ENCODE data around the gene ESAM. TPM values are rescaled to one million over a fixed set of nuclear protein-coding genes. Genes with fewer than 3 reads are reported as not detected.

The ESAM gene, protein sequence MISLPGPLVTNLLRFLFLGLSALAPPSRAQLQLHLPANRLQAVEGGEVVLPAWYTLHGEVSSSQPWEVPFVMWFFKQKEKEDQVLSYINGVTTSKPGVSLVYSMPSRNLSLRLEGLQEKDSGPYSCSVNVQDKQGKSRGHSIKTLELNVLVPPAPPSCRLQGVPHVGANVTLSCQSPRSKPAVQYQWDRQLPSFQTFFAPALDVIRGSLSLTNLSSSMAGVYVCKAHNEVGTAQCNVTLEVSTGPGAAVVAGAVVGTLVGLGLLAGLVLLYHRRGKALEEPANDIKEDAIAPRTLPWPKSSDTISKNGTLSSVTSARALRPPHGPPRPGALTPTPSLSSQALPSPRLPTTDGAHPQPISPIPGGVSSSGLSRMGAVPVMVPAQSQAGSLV
- under 1 TPM; 0.50 to 0.55 TPM for total RNA-seq

DNA sequence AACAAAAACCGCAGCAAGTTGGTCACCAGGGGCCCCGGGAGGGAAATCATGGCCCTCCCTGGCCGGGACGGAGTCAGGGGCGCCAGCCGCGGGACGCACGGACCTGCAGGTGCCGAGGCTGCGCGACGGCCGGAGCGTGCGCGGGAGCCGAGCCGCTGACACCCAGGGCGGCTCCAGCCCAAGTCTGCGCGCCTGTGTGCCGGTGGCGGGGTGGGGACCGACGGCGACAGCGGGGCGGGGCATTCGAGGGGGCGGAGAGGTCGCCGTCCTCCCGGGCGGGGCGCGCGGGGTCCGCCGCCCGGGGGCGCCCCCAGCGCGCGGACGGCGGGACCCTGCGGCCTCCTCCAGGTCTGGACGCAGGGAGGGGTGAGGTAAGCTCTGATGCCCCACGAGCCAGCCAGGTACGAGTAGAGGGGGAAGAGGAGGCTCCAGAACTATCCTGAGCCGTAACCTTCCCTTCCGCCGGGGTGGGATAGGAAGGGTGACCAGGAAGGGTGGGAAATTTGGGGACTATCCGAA lies at the start of gene ESAM:
ESAM (minus strand) TSS at position 186 of the 519 bp plus-strand sequence; CDS start at position 50, 136 bp downstream.
- Mint-ChIP-seq H3K4me1 (ENCODE audit: low read depth) (peaks cover 29% of the 10 kb centered on the region), H3K27me3 (ENCODE audit: low read depth) (peaks cover 34% of the 10 kb centered on the region), H3K36me3 (ENCODE audit: low read depth) (no peaks in the 10 kb centered on the region), H3K4me3 (peak within 1 kb of the TSS; percentile 87), H3K9me3 (ENCODE audit: insufficient read depth) (no peaks in the 10 kb centered on the region), H3K27ac (peak within 1 kb of the TSS; percentile 53)
- DNase-seq = peak; percentile 76
- ATAC-seq = peak; percentile 84
- POLR2A ChIA-PET = interaction anchor here (0.7 to 1.0 kb wide), 3 partner anchors 16 to 668 kb away, joined by 3 to 4 read pairs (median 3); no protein-coding TSS in a partner anchor
- CTCF ChIA-PET = interaction anchor here (0.6 to 6.6 kb wide), 22 partner anchors 9 to 189 kb away, joined by 3 to 108 read pairs (median 10); partner anchors contain the start of genes MSANTD2, NRGN, SIAE and SPA17

DNA sequence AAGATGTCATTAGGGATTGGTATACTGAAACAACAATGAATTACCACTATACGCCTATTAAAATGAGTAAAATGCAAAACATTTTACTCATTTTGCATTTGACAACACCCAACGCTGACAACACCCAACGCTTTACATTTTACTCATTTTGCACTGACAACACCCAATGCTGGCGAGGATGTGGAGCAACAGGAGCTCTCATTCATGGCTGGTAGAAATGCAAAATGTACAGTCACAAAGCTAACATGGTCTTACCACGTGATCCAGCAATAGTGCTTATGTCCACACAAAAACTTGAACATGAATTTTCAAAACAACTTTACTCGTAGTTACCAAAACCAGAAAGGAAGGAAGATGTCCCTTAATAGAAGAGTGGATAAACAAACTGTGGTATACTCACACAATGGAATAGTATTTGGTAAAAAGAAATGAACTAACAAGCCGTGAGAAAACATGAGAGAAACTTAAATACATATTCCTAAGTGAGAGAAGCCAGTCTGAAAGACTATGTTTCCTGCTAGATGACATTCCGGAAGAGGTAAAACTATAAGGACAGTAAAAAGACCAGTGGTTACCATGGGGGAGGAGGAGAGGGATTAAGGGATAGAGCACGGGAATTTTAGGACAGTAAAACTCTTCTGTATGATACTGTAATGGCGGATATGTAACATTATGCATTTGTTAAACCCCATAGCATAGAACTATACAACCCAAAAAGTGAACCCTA lies 49.5 kb upstream of the ESAM start:
- ChIA-PET CTCF (no interaction called here), POLR2A (no interaction called here)
- DNase-seq (no peak), ATAC-seq (no peak)
- H3K4me1 Mint-ChIP-seq (ENCODE audit: low read depth) = no peaks in the 10 kb centered on the region
- H3K36me3 Mint-ChIP-seq (ENCODE audit: low read depth) = no peaks in the 10 kb centered on the region
- peaks cover 28% of the 10 kb centered on the region for H3K27me3 Mint-ChIP-seq (ENCODE audit: low read depth)
- H3K27ac Mint-ChIP-seq = no peak overlapping the region
- H3K9me3 Mint-ChIP-seq (ENCODE audit: insufficient read depth) = no peaks in the 10 kb centered on the region
- no peak overlapping the region for H3K4me3 Mint-ChIP-seq

DNA sequence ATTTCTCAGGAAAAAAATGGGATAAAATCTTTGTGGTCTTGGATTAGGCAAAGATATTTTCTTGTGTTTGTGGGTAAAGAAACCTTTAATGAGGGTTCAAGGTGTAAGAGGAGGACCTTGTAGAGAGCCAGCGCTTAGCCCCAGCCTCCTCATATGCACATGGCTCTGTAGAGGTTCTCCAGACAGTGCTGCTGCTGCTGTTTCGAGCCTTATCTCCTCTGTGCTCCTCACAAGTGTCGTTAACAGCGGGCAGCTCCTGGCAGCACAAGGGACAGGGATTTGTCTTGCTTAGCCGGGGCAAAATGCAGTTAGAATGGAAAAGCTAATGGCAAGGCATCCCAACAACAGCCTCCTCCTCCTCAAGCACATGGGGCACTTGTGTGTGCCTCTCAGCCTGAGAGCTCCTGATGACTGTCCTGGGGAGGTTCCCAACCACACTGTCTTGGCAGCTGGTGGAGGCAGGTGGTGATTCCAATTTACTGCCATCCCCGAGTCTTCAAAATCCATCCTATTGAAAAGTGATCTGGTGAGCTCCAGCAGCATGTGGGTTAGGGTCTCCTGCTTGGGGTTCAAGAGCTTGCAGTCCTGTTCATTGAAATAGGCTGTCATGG lies 45.7 kb upstream of the ESAM start:
- no peaks in the 10 kb centered on the region for H3K9me3 Mint-ChIP-seq (ENCODE audit: insufficient read depth)
- ChIA-PET CTCF (interaction anchor here (1.0 kb wide), 1 partner anchor 14 kb away, joined by 4 read pairs; no protein-coding TSS in a partner anchor), POLR2A (no interaction called here)
- H3K27ac Mint-ChIP-seq = no peak overlapping the region
- H3K4me3 Mint-ChIP-seq = no peak overlapping the region
- H3K4me1 Mint-ChIP-seq (ENCODE audit: low read depth) = no peaks in the 10 kb centered on the region
- DNase-seq (no peak), ATAC-seq (no peak)
- peaks cover 22% of the 10 kb centered on the region for H3K27me3 Mint-ChIP-seq (ENCODE audit: low read depth)
- H3K36me3 Mint-ChIP-seq (ENCODE audit: low read depth) = no peaks in the 10 kb centered on the region

DNA sequence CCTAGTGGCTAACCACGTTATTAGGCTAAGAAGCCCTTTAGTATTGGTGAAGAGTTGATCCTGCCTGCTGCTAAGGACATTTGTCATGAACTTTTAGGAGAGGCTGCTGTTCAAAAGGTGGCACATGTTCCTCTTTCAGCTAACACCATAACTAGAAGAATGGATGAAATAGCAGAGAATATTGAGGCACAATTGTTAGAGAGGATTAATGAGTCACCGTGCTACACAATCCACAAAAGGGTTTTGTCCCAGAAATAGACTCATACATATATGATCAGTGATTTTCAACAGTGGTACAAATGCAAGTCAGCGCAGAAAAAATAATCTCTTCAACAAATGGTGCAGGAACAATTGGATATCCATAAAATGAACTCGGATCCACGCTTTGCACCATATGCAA lies 45.1 kb upstream of the ESAM start:
- peaks cover 17% of the 10 kb centered on the region for H3K27me3 Mint-ChIP-seq (ENCODE audit: low read depth)
- ATAC-seq = no peak
- no peak overlapping the region for H3K27ac Mint-ChIP-seq
- POLR2A ChIA-PET = no interaction called here
- no peak for DNase-seq
- CTCF ChIA-PET = interaction anchor here (1.0 kb wide), 1 partner anchor 14 kb away, joined by 4 read pairs; no protein-coding TSS in a partner anchor
- no peaks in the 10 kb centered on the region for H3K4me1 Mint-ChIP-seq (ENCODE audit: low read depth)
- H3K4me3 Mint-ChIP-seq = no peak overlapping the region
- H3K36me3 Mint-ChIP-seq (ENCODE audit: low read depth) = no peaks in the 10 kb centered on the region
- H3K9me3 Mint-ChIP-seq (ENCODE audit: insufficient read depth) = no peaks in the 10 kb centered on the region

DNA sequence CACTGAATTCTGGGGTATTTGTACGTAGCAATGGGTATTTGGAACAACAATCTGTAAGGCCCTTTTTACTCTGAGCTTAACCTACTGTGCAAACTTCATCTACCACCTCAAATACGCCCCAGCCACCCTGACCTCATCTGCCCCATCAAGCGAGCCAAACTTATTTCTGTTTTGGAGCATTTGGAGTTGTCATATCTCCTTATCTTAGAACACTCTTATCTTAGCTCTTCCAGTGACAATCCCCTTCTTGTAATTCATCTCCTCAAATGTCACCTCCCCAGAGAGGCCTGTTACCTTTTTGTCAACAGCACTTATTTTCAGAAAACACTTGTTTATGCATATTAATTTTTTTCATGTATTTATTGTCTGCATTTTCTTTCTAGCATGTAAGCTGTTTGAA lies 42.8 kb upstream of the ESAM start:
- DNase-seq (no peak), ATAC-seq (no peak)
- H3K9me3 Mint-ChIP-seq (ENCODE audit: insufficient read depth) = no peaks in the 10 kb centered on the region
- ChIA-PET CTCF (interaction anchor here (0.9 to 3.2 kb wide), 5 partner anchors 11 to 72 kb away, joined by 3 to 11 read pairs (median 3); no protein-coding TSS in a partner anchor), POLR2A (no interaction called here)
- H3K36me3 Mint-ChIP-seq (ENCODE audit: low read depth) = no peaks in the 10 kb centered on the region
- peaks cover 17% of the 10 kb centered on the region for H3K27me3 Mint-ChIP-seq (ENCODE audit: low read depth)
- no peak overlapping the region for H3K4me3 Mint-ChIP-seq
- no peak overlapping the region for H3K27ac Mint-ChIP-seq
- peaks cover 10% of the 10 kb centered on the region for H3K4me1 Mint-ChIP-seq (ENCODE audit: low read depth)

DNA sequence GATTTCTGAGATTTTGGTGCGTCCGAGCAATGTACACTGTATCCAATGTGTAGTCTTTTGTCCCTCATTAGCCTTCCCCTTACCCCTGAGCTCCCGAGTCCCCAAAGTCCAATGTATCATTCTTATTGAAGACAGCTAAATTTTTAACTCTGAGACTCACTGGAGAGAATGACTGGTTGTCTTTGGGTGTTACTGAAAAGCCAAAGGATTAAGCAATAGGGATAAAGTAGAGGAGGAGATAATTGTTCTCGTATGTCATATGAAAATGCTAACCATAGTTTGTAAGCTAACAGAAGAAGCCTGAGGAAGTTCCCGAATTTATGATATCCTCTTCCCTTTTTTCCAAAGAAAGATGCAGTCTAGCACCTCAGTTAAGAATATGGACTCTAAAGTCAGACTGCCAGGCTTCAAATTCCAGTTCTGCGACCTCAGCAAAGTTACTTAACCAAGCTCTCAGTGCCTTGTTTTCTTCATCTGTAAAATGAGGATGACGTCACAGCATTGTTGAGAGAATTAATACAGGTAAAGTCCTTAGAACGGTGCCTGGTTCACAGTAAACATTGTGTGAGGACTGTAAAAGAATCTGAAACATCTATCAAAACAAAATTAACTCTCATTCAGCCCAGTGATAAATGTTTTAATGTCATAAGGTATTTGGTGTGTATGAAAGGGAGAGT lies 39.7 kb upstream of the ESAM start:
- ChIA-PET POLR2A (no interaction called here), CTCF (interaction anchor here (0.8 to 5.6 kb wide), 10 partner anchors 9 to 131 kb away, joined by 3 to 47 read pairs (median 4); partner anchors contain the start of genes ESAM, SIAE and SPA17)
- Mint-ChIP-seq H3K9me3 (ENCODE audit: insufficient read depth) (no peaks in the 10 kb centered on the region), H3K27ac (no peak overlapping the region), H3K4me1 (ENCODE audit: low read depth) (peaks cover 26% of the 10 kb centered on the region), H3K36me3 (ENCODE audit: low read depth) (peaks cover 6% of the 10 kb centered on the region), H3K4me3 (peak overlapping the region; percentile 28), H3K27me3 (ENCODE audit: low read depth) (peaks cover 12% of the 10 kb centered on the region)
- DNase-seq (no peak), ATAC-seq (no peak)

DNA sequence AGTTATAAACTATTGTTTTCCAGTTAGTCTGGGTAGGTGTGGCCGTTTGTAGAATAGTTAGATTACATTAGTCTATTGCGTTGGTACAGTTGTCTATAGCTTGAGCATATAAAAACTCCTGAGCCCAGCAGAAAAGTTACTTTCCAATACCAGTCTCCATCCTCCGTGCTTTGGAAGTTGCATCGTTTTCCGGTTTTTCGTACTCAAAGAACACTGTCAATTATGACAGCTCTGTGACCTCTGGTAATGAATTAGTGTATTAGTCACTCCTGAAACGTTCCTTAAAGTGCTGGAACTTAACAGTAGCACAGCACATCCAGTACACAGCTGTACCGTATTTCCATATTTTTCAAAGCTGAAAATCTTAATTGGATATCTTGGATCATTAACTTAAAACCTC lies 38.9 kb upstream of the ESAM start:
- H3K9me3 Mint-ChIP-seq (ENCODE audit: insufficient read depth) = no peaks in the 10 kb centered on the region
- DNase-seq = no peak
- ATAC-seq = no peak

DNA sequence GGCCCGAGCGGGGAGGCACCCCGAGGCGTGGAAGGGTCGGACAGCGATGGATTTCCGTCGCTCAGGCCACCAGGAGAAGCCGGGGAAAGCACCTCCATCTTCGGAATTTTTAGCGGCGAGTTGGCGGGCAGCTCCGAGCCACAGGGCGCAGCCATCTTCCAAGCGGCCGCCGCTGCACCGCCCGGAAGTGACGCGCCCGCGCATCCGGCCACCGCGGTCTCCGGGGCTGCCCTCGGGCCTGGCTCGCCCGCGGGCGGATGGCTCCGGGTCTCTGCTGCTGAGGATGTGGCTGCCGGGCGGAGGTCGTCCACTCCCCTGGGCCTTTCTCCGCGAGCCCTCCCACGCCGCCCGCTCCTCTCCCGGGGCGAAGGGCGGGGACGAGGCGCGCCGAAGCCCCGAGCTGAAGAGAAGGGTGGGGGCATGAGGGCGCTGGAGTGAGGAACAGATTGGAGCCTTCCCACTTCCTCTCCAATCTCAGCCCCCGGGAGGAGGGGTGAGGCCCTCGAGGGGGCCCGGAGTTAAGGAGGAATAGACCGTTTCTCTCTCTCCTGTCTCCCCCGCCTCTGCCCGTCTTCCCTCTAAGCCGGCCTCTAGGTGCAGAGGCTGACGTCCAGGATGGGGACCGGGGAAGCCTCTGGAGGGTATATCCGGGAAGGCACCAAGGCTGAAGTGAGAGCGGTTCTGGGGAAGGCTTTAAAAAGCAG lies 38.3 kb upstream of the ESAM start, which contains the start of gene MSANTD2:
MSANTD2 (minus strand) TSS at position 181 of the 704 bp plus-strand sequence; CDS start at position 155, 26 bp downstream.
- H3K4me1 Mint-ChIP-seq (ENCODE audit: low read depth) = peaks cover 26% of the 10 kb centered on the region
- peaks cover 6% of the 10 kb centered on the region for H3K36me3 Mint-ChIP-seq (ENCODE audit: low read depth)
- POLR2A ChIA-PET = interaction anchor here (0.6 to 3.6 kb wide), 9 partner anchors 10 to 177 kb away, joined by 3 to 19 read pairs (median 3); partner anchors contain the start of gene TBRG1
- H3K4me3 Mint-ChIP-seq = peak within 1 kb of the TSS; percentile 85
- H3K9me3 Mint-ChIP-seq (ENCODE audit: insufficient read depth) = no peaks in the 10 kb centered on the region
- peaks cover 12% of the 10 kb centered on the region for H3K27me3 Mint-ChIP-seq (ENCODE audit: low read depth)
- CTCF ChIA-PET = interaction anchor here (0.6 to 5.6 kb wide), 10 partner anchors 21 to 178 kb away, joined by 3 to 47 read pairs (median 4); partner anchors contain the start of genes SIAE, SPA17 and TBRG1
- DNase-seq = peak; percentile 83
- peak; percentile 90 for ATAC-seq
- peak within 1 kb of the TSS; percentile 93 for H3K27ac Mint-ChIP-seq

More for the DNA sequence above, 38.9 kb upstream of the ESAM start:
- H3K4me3 Mint-ChIP-seq = peak overlapping the region; percentile 78
- H3K27me3 Mint-ChIP-seq (ENCODE audit: low read depth) = peaks cover 12% of the 10 kb centered on the region
- H3K4me1 Mint-ChIP-seq (ENCODE audit: low read depth) = peaks cover 26% of the 10 kb centered on the region
- peak overlapping the region; percentile 83 for H3K27ac Mint-ChIP-seq
- H3K36me3 Mint-ChIP-seq (ENCODE audit: low read depth) = peaks cover 6% of the 10 kb centered on the region
- CTCF ChIA-PET = interaction anchor here (0.8 to 5.6 kb wide), 10 partner anchors 8 to 131 kb away, joined by 3 to 47 read pairs (median 4); partner anchors contain the start of genes ESAM, SIAE and SPA17
- POLR2A ChIA-PET = interaction anchor here (1.2 to 3.6 kb wide), 3 partner anchors 21 to 178 kb away, joined by 3 to 19 read pairs (median 3); partner anchors contain the start of gene TBRG1

DNA sequence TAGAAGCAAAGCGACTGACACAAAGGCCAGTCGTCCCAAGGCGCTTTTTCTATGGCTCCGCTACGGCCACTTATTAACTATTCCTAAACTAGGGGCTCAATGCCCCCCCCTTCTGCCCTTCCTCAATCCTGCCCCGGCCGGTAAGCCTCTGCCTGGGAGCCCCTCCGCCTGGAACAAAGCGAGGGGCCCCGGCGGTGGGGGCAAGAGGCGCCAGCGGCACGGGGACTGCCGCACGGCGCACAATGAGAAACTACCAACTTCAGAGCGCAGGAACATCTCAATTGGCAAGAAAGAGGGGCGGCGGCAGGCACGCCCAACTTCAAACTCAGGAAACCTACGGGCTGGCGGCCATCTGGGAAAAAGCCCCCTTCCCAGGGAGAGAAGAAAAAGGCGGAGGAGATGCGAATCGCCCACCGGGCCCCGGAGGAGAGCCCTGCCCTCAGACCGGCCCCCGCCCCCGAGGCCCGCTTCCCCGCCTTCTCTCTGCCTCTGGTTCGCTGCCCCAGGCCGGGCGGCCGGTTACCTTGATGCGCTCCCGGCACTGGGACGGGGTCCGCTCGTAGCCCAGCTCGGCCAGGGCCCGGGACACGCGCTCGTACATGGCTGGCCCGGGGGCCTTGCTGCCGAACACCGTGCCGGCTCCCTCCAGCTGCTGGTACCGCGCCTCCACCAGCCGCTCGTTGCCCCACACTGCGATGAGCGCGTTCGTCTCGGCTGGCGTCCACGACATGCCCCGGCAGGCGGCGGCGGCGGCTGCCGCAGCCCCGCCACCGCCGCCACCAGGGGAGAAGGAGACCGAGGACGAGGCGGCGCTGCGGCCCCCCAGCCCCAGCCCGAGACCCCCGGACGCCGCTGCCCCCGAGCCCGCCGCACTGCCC lies 37.5 kb upstream of the ESAM start:
- peaks cover 12% of the 10 kb centered on the region for H3K27me3 Mint-ChIP-seq (ENCODE audit: low read depth)
- peak overlapping the region; percentile 93 for H3K27ac Mint-ChIP-seq
- peak overlapping the region; percentile 85 for H3K4me3 Mint-ChIP-seq
- CTCF ChIA-PET = interaction anchor here (0.6 to 5.6 kb wide), 22 partner anchors 9 to 311 kb away, joined by 3 to 47 read pairs (median 6); partner anchors contain the start of genes ESAM, SIAE, SPA17 and TBRG1
- DNase-seq = peak; percentile 49
- peaks cover 26% of the 10 kb centered on the region for H3K4me1 Mint-ChIP-seq (ENCODE audit: low read depth)
- peaks cover 6% of the 10 kb centered on the region for H3K36me3 Mint-ChIP-seq (ENCODE audit: low read depth)
- no peaks in the 10 kb centered on the region for H3K9me3 Mint-ChIP-seq (ENCODE audit: insufficient read depth)
- POLR2A ChIA-PET = interaction anchor here (0.9 to 3.6 kb wide), 11 partner anchors 9 to 176 kb away, joined by 3 to 19 read pairs (median 3); partner anchors contain the start of genes SIAE, SPA17 and TBRG1
- peak; percentile 73 for ATAC-seq

Measured in activated CD8-positive, alpha-beta T cell treated with anti-CD3 and anti-CD28 coated beads, Interleukin-2, amount 10 ng/mL, durations not matched to agents 7 days and 5 days (primary cell).